ENCODE data around the gene RELL2.

DNA sequence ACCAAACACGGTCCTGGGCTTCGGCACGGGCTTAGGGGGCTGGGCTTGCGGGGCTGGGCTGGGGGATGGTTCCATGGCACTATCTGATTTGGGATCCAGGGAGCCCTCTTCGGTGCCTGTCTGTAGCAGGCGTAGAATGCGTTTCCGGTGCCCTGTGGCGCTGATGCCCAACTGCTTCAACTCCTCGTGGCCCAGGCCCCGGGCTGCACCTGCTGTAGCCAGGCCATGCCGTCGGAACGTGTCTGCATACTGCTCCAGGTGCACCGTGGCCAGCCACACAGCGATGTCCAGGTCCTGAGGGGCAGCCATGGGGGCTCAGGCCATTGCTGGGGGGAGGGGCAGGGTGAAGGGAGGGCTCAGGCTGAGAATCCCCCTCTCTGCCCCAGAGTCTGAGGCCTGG lies 43.4 kb downstream of the RELL2 start:
- TF ChIP-seq, protein P1, sequence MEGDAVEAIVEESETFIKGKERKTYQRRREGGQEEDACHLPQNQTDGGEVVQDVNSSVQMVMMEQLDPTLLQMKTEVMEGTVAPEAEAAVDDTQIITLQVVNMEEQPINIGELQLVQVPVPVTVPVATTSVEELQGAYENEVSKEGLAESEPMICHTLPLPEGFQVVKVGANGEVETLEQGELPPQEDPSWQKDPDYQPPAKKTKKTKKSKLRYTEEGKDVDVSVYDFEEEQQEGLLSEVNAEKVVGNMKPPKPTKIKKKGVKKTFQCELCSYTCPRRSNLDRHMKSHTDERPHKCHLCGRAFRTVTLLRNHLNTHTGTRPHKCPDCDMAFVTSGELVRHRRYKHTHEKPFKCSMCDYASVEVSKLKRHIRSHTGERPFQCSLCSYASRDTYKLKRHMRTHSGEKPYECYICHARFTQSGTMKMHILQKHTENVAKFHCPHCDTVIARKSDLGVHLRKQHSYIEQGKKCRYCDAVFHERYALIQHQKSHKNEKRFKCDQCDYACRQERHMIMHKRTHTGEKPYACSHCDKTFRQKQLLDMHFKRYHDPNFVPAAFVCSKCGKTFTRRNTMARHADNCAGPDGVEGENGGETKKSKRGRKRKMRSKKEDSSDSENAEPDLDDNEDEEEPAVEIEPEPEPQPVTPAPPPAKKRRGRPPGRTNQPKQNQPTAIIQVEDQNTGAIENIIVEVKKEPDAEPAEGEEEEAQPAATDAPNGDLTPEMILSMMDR (conservative IDR thresholded peaks at IDR 0.05): no peak
- no peak for TF ChIP-seq EZH2 (IDR thresholded peaks at IDR 0.05; ENCODE audit: low read depth)

Measured in PC-9 (cell line).